ENCODE measurements around the gene RPS14.

The RPS14 gene

DNA sequence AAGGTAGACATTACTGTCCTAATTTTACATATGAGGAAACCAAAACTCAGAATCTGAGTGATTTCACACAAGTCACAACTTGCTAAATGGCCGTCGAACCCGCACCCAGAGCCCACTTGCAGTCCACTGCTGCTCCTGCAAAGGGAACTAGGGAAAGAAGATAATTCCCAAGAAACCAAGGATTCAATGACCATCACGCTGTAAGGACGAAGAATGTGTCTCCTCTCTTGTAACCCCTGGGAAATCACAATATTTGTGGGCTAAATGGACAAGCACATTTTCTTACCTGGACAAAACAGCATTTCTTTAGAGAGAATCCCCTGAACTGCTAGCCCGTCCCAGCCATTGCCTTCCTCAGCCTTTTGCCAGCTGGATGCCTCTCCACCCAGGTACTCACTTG is 2.4 kb downstream of the RPS14 start:
- DNase-seq (ENCODE audit: low read depth) = no peak
- H3K4me3 ChIP-seq (ENCODE audit: control insufficient read depth, low read depth, low read length) = no peak overlapping the region

DNA sequence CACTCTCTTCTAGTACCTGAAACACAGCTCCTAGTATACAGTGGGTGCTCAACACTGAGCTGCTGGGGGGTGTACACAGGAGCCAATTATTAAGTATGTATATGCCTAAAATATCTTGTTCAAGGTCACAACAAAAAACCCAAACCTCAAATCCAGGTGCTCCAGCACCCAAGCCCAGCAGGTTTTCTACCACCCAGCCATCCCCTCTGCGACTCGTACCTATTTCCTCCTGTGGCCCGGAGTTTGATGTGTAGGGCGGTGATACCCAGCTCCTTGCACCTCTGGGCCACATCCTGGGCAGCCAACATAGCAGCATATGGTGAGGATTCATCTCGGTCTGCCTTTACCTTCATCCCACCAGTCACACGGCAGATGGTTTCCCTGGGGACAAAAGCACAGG is 3.0 kb downstream of the RPS14 start:
- TF ChIP-seq, protein P1, sequence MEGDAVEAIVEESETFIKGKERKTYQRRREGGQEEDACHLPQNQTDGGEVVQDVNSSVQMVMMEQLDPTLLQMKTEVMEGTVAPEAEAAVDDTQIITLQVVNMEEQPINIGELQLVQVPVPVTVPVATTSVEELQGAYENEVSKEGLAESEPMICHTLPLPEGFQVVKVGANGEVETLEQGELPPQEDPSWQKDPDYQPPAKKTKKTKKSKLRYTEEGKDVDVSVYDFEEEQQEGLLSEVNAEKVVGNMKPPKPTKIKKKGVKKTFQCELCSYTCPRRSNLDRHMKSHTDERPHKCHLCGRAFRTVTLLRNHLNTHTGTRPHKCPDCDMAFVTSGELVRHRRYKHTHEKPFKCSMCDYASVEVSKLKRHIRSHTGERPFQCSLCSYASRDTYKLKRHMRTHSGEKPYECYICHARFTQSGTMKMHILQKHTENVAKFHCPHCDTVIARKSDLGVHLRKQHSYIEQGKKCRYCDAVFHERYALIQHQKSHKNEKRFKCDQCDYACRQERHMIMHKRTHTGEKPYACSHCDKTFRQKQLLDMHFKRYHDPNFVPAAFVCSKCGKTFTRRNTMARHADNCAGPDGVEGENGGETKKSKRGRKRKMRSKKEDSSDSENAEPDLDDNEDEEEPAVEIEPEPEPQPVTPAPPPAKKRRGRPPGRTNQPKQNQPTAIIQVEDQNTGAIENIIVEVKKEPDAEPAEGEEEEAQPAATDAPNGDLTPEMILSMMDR (IDR thresholded peaks at IDR 0.05; ENCODE audit: control insufficient read depth, insufficient read depth, low read depth, low read length, missing control alignments) = no peak
- no peak for DNase-seq (ENCODE audit: low read depth)
- no peak overlapping the region for H3K4me3 ChIP-seq (ENCODE audit: control insufficient read depth, low read depth, low read length)

More for the DNA sequence above, 2.4 kb downstream of the RPS14 start:
- TF ChIP-seq, protein P1 (IDR thresholded peaks at IDR 0.05; ENCODE audit: control insufficient read depth, insufficient read depth, low read depth, low read length, missing control alignments) = no peak

DNA sequence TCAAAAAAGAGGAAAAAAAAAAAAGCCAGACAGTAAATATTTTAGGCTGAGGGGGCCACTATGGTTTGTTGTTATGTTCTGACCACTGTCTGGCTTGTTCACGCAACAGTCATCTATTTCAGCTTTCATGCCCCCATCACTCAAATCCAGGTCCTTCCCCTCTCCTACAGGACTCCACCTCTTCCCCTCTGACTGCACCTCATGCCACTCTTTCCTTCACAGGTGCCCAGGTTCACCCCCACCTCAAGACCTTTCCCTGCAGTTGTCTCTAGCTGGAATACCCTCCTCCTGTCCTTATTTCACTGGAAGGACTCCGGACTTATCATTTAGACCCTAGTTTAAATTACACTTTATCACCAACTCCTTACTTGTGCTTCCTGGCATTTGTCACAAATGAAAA is 3.5 kb downstream of the RPS14 start:
- TF ChIP-seq, protein P1 (IDR thresholded peaks at IDR 0.05; ENCODE audit: control insufficient read depth, insufficient read depth, low read depth, low read length, missing control alignments) = no peak
- DNase-seq (ENCODE audit: low read depth) = no peak
- no peak overlapping the region for H3K4me3 ChIP-seq (ENCODE audit: control insufficient read depth, low read depth, low read length)

DNA sequence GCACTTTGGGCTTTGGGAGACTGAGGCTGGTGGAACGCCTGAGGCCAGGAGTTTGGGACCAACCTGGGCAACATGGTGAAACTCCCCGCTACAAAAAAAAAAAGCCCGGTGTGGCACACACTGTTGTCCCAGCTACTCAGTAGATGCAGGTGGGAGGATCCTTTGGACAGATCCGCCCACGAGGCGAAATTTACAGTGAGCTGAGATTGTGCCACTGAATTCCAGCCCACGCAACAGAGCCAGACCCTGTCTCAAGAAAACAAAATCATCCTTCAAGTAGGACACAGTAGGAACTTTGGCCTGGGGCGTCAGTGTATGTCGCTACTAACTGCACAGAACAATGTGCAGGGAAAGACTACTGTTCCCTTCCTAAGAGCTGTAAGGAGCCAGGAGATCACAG is 4.8 kb downstream of the RPS14 start:
- H3K4me3 ChIP-seq (ENCODE audit: control insufficient read depth, low read depth, low read length) = no peak overlapping the region
- no peak for DNase-seq (ENCODE audit: low read depth)
- TF ChIP-seq, protein P1 (IDR thresholded peaks at IDR 0.05; ENCODE audit: control insufficient read depth, insufficient read depth, low read depth, low read length, missing control alignments) = no peak

DNA sequence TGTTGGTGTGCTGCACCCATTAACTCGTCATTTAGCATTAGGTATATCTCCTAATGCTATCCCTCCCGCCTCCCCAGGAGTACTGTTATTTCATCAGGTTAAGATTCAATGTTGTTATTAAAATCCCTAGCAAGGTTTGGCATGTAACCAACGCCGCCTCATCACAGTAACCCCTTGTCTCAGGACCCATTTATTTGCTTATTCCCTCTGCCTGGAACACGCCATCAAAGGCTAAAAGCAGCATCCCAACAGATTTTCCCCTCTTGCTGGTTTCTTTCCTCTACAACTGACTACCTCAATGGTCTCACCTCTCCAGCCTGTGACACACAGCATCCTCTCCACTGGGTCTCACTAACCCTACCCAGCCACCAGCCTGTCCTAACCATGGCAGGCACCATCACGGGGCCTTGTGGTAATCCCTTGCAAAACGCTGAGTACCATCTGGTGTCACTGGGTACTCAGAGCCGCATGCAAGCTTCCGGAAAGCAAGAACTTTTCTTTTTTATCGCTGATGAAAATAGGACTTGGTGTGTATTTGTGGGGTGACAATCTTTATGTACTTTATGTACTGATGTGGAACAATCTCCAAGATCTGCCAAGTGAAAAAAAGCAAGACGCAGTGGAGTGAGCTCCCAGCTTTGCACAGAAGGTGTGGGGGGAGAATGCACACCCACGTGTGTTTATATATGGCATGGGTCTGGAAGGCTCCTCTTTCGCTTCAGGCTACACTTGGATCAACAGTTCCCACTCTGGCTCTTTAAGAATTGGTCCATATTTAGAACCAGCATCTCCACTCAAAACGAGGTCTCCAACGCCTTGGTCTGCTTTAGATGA is 6.1 kb downstream of the RPS14 start:
- TF ChIP-seq, protein P1 (IDR thresholded peaks at IDR 0.05; ENCODE audit: control insufficient read depth, insufficient read depth, low read depth, low read length, missing control alignments) = no peak
- no peak for DNase-seq (ENCODE audit: low read depth)
- H3K4me3 ChIP-seq (ENCODE audit: control insufficient read depth, low read depth, low read length) = no peak overlapping the region

DNA sequence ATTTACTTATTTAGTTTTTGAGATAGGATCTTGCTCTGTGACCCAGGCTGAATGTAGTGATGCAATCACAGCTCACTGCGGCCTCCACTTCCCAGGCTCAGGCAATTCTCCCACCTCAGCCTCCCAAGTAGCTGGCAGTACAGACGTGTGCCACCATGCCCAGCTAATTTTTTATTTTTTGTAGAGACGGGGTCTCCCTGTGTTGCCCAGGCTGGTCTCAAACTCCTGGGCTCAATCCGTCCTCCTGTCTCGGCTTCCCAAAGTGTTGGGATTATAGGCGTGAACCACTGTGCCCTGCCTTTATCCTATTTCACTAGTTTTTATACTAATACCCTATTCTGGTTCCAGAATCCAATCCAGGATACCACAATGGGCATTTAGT is 6.8 kb downstream of the RPS14 start:
- DNase-seq (ENCODE audit: low read depth) = no peak
- H3K4me3 ChIP-seq (ENCODE audit: control insufficient read depth, low read depth, low read length) = no peak overlapping the region
- TF ChIP-seq, protein P1 (IDR thresholded peaks at IDR 0.05; ENCODE audit: control insufficient read depth, insufficient read depth, low read depth, low read length, missing control alignments) = no peak

Measured in AG09309 (cell line).